ENCODE results near the gene ERCC6L2.

Gene ERCC6L2

GRCh38 chr9:96006961-96007360, 131.5 kb downstream of the ERCC6L2 start:
- no peak overlapping the region for H3K4me3 ChIP-seq (ENCODE audit: low read depth, low read length)
- in situ Hi-C loops (cut with HindIII; ENCODE audit: low sequenced_read_pairs), result no loop called here

GRCh38 chr9:96008502-96009222, 133.2 kb downstream of the ERCC6L2 start:
- no peak for DNase-seq (ENCODE audit: low read depth)
- in situ Hi-C loops (cut with HindIII; ENCODE audit: low sequenced_read_pairs), result no loop called here
- TF ChIP-seq CTCF (IDR thresholded peaks at IDR 0.05; ENCODE audit: low read depth, low read length, missing control alignments), result no peak
- H3K4me3 ChIP-seq (ENCODE audit: low read depth, low read length), result no peak overlapping the region

More at GRCh38 chr9:96006961-96007360, 131.5 kb downstream of the ERCC6L2 start:
- no peak for TF ChIP-seq CTCF (IDR thresholded peaks at IDR 0.05; ENCODE audit: low read depth, low read length, missing control alignments)
- DNase-seq (ENCODE audit: low read depth), result no peak

GRCh38 chr9:96009223-96009602, 133.7 kb downstream of the ERCC6L2 start:
- no peak for DNase-seq (ENCODE audit: low read depth)
- in situ Hi-C loops (cut with HindIII; ENCODE audit: low sequenced_read_pairs), result no loop called here
- no peak for TF ChIP-seq CTCF (IDR thresholded peaks at IDR 0.05; ENCODE audit: low read depth, low read length, missing control alignments)
- no peak overlapping the region for H3K4me3 ChIP-seq (ENCODE audit: low read depth, low read length)

- in situ Hi-C loops (cut with HindIII; ENCODE audit: low sequenced_read_pairs), result no loop called here
- TF ChIP-seq CTCF (IDR thresholded peaks at IDR 0.05; ENCODE audit: low read depth, low read length, missing control alignments), result no peak
- DNase-seq (ENCODE audit: low read depth), result peak; percentile 24
- no peak overlapping the region for H3K4me3 ChIP-seq (ENCODE audit: low read depth, low read length)
Measured at GRCh38 chr9:96009690-96010472, 134.4 kb downstream of the ERCC6L2 start.

GRCh38 chr9:96014078-96014477, 138.6 kb downstream of the ERCC6L2 start:
- in situ Hi-C loops (cut with HindIII; ENCODE audit: low sequenced_read_pairs), result no loop called here
- H3K4me3 ChIP-seq (ENCODE audit: low read depth, low read length), result no peak overlapping the region
- no peak for DNase-seq (ENCODE audit: low read depth)
- TF ChIP-seq CTCF (IDR thresholded peaks at IDR 0.05; ENCODE audit: low read depth, low read length, missing control alignments), result no peak

GRCh38 chr9:96015876-96016686, 140.6 kb downstream of the ERCC6L2 start:
- DNase-seq (ENCODE audit: low read depth), result peak; percentile 28
- in situ Hi-C loops (cut with HindIII; ENCODE audit: low sequenced_read_pairs), result no loop called here
- no peak overlapping the region for H3K4me3 ChIP-seq (ENCODE audit: low read depth, low read length)
- TF ChIP-seq CTCF (IDR thresholded peaks at IDR 0.05; ENCODE audit: low read depth, low read length, missing control alignments), result no peak

Measured in astrocyte of the cerebellum (primary cell).